GM18951 (cell line): ENCODE results near the gene FHIT.

Experiments used
- POLR2A ChIP-seq: IDR thresholded peaks from 4 replicates; pipeline ENCODE4 v1.6.1; 2011; ENCODE audit warnings: mild to moderate bottlenecking; ENCODE audit not compliant: insufficient read length, insufficient read depth; ENCODE audit errors: extremely low read depth
- in situ Hi-C: fragments of 300-500 bp; cut with MboI; formaldehyde crosslinking; loops from one replicate; pipeline ENCODE4 v1.12.0; 2022; ENCODE audit warnings: low sequenced_read_pairs, mixed read lengths, inconsistent platforms; ENCODE audit not compliant: unreplicated experiment

Gene FHIT

GRCh38 chr3:60269377-60269776, 981.9 kb downstream of the FHIT start:
- in situ Hi-C loops, result no loop called here
- no peak for TF ChIP-seq POLR2A

- no peak for TF ChIP-seq POLR2A
- in situ Hi-C loops, result no loop called here
Measured at GRCh38 chr3:60268123-60268522, 983.1 kb downstream of the FHIT start.

GRCh38 chr3:60266444-60266843, 984.8 kb downstream of the FHIT start:
- in situ Hi-C loops, result no loop called here
- no peak for TF ChIP-seq POLR2A

- in situ Hi-C loops, result no loop called here
- TF ChIP-seq POLR2A, result no peak
Measured at GRCh38 chr3:60263191-60263590, 988.1 kb downstream of the FHIT start.

GRCh38 chr3:60262546-60262945, 988.7 kb downstream of the FHIT start:
- no peak for TF ChIP-seq POLR2A
- in situ Hi-C loops, result no loop called here

- in situ Hi-C loops, result no loop called here
- no peak for TF ChIP-seq POLR2A
Measured at GRCh38 chr3:60260546-60260945, 990.7 kb downstream of the FHIT start.

- TF ChIP-seq POLR2A, result no peak
- in situ Hi-C loops, result no loop called here
Measured at GRCh38 chr3:60250810-60251209, 1000.4 kb downstream of the FHIT start.

- in situ Hi-C loops, result no loop called here
- no peak for TF ChIP-seq POLR2A
Measured at GRCh38 chr3:60250206-60250605, 1001.0 kb downstream of the FHIT start.

- no peak for TF ChIP-seq POLR2A
- in situ Hi-C loops, result no loop called here
Measured at GRCh38 chr3:60246361-60246760, 1004.9 kb downstream of the FHIT start.

GRCh38 chr3:60243456-60243855, 1007.8 kb downstream of the FHIT start:
- in situ Hi-C loops, result no loop called here
- TF ChIP-seq POLR2A, result no peak

GRCh38 chr3:60240492-60240891, 1010.8 kb downstream of the FHIT start:
- no peak for TF ChIP-seq POLR2A
- in situ Hi-C loops, result no loop called here

- in situ Hi-C loops, result no loop called here
- no peak for TF ChIP-seq POLR2A
Measured at GRCh38 chr3:60238550-60238949, 1012.7 kb downstream of the FHIT start.

- no peak for TF ChIP-seq POLR2A
- in situ Hi-C loops, result no loop called here
Measured at GRCh38 chr3:60229502-60229901, 1021.8 kb downstream of the FHIT start.

- TF ChIP-seq POLR2A, result no peak
- in situ Hi-C loops, result no loop called here
Measured at GRCh38 chr3:60228823-60229222, 1022.4 kb downstream of the FHIT start.

GRCh38 chr3:60226912-60227311, 1024.3 kb downstream of the FHIT start:
- in situ Hi-C loops, result no loop called here
- no peak for TF ChIP-seq POLR2A
